Fibroblast of skin of right quadriceps (primary cell): ENCODE results near the gene LINGO1.

Experiments used
- DNase-seq: peaks from one replicate; pipeline ENCODE4 v3.0.0-alpha.2; 2013

The LINGO1 gene

DNA sequence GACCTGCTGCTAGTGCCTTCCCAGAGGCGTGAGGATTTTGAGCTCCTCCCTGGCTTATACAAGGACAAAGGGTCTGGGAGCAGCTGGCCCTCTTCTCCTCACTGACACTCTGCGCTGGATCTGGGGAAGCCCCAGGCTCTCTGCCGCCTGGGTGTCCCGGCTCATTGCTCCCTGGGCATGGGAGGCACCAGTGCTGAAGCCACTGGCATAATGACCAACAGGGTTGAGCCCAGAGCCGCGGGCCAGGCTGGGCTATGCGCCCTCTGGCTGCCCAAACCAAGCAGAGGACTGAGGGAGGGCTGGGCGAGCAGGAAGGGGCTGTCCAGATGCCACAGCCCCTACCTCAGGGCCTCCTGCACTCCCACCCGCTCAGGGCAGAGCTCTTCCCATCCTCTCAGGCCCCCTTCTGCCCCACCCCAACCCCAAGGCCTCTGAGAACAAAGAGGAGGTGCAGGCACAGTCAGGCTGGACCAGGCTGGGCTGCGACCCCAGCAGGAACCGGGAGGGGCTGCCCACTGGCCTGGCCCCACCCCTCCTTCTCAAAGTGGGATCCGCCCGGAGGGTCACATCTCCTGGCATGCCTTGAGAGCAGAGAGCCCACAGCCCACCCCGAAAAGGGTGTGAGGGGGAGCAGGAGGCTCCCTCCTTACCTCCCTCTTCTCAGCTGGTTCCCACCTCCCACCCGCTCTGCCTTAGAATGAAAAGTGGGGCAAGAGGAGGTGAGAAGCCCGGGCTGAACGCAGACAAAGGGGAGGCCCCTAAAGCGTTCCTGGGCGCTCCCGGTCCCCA is 1.6 kb downstream of the LINGO1 start:
- DNase-seq: no peak

DNA sequence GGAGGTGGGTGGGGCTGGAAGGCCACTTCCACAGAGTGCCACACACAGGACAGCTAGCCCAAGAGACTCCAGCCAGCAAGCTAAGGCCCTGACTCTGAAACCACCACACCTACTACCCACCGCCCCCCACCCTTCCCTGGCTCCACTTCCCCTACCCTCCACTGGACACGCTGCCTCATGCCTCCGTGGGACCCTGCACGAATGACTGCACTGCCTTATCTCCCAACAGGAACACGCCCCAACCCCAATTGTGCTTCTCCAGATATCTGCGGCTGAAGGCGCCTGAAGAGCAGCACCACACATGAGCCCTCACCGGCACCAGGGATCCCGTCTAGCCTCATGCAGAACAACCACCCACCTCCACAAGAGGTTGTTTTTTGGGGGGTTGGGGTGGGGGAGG is 2.7 kb downstream of the LINGO1 start:
- DNase-seq: no peak

- DNase-seq: no peak
Observed at GRCh38 chr15:77629070-77630030, 3.4 kb downstream of the LINGO1 start.

DNA sequence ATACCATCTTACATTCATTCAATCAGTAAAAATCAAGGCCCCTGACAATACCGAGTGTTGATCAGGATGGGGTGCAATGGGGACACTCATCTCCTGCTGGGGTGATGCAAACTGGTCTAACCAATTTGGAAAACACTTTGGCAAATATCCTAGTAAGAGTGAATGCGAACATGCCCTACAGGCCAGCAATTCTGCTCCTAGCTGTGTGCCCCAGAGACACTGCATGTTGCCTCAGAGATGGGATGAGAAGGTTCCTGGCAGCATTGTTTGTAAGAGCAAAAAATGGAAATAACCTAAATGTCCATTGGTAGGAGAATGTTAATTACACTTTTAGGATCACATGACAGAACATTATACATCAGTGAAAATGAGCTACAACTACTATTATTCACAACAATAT is 4.7 kb downstream of the LINGO1 start:
- DNase-seq: no peak

- DNase-seq: no peak
Observed at GRCh38 chr15:77627581-77627980, 5.1 kb downstream of the LINGO1 start.

DNA sequence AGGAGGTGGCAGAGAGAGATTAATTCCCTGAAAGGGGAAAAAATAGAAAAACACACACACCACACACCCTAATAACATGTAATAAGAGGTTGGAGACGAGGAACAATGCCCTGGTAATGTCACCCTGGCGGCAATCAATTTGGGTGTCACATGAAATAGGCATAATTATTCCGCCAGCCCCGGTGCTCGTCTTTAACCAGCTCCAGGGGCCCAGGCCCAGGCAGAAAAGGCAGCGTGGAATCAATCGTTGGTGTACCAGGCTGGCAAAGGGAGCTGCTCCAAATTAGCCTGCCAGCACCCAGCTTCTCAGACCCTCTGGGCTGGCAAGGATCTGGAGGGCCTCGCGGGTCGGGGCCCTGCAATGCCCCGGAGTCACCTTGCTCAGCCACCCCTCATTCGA is 5.6 kb downstream of the LINGO1 start:
- DNase-seq: no peak

DNA sequence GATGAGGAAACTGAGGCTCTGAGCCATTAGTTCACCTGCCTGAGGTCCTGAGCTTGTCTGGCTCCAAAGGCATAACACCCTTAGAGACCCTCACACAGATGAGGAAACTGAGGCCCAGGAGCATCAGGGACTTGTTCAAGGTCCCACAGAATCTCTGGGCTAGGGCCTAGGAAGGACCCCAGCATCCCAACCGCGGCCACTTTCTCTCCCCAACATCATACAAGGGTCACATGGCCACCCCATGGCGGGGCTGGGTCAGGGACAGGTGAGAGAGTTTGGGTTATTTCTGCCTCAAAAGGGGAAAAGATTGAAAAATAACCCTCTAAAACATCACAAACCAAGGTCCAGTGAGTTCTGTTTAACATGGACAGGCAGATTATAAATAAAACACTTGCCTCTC is 6.7 kb downstream of the LINGO1 start:
- no peak for DNase-seq

GRCh38 chr15:77625376-77625775 is 7.3 kb downstream of the LINGO1 start:
- DNase-seq: no peak

- no peak for DNase-seq
Observed at GRCh38 chr15:77624868-77625267, 7.8 kb downstream of the LINGO1 start.

DNA sequence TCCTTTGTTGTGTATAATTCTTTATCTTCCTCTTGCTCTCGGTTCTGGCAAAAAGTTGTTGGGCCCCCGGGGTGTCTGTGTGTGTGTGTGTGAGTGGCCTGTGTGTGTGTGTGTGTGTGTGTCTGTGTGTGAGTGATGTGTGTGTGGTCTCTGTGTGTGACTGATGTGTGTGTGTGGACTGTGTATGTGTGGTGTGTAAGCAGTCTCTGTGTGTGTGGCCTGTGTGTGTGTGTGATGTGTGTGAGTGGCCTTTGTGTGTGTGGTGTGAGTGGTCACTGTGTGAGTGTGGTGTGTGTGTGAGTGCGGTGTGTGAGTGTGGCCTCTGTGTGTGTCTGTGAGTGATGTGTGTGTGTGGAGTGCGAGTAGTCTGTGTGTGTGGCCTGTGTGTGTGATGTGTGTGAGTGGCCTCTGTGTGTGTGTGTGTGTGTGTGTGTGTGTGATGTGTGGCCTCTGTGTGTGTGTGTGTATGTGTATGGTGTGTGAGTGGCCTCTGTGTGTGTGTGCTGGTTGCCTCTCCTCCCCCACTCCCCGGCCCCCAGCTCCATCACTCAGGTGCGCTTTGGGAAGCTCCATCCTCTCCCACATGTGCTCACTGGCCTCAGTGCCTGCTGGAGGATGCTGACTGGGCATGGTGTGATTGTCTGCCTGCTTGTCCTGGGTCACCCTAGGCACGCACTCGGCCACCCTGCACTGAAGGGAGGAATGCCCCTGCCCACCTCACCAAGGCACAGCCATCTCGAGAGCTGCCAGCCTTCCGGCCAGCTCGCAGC is 8.8 kb downstream of the LINGO1 start:
- no peak for DNase-seq

DNA sequence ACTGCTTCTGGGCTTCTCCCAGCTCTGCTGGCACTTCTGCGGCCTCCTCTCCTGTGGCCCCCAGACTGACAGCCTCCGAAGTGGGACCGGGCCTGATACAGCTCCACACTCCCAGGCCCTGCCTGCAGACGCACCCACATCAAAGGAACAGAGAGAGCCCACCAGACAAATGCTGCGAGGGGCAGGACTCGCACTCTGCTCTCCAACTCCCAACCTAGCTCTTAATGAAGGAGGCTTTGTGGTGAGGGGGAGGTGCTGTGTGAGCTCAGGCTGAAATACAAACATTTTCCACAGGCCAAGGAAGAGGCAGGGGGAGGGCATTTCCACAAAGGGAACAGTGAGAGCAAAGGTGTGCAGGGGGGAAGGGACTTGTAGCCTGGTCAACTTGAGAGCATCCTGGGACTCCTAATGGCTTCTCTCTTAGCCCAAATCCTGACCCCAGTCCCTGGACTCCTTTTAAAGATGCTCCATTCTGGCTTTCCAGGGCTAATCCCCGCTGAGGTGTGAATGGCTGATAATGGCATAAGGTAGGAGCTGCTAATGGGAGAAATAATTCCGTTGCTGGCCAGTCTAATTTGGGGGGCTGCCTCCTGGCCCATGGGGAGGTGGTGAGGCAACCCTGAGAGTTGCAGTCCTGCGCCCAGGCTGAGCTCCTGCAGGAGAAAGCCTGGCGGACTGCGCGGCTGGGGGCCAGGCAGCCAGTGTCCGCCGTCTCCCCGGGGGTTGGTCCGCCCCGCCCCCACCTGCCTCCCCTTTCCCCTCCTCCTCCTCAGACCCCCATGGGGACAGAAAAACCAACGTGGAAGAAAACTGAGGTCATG is 9.6 kb downstream of the LINGO1 start:
- no peak for DNase-seq

DNA sequence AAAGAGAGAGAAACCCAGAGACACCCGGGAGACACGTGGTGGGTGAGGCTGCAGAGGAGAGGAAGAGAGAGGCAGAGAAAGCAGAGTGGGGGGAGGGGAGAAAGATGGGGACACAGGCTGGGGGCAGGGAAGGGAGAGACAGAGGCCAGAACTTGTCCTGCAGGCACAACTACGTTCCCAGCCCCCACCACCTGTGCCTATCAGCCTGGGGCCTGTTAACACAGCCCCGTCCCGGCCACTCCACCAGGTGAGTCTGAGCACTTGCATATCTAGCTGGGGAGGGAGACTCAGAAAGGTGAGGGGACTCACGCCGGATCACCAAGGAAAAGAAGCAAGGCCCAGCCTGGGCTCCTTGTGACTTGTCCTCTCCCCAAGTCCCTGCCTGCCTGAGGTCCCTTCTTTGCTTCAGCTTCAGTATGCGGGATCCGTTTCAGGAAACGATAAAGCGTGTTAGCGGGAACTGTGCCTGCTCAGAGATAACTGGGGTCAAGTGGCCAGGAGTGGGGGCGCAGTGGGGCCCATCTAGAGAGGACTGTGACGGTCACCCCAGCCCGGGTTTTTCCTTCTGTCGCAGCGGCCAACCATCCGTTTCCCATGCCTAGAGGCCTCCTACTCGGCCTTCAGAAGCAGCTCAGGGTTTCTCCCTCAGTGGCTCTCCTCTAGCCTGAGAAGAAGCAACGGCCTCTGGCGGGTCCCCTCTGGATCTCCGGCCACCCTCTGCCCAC is 10.3 kb downstream of the LINGO1 start:
- no peak for DNase-seq

DNA sequence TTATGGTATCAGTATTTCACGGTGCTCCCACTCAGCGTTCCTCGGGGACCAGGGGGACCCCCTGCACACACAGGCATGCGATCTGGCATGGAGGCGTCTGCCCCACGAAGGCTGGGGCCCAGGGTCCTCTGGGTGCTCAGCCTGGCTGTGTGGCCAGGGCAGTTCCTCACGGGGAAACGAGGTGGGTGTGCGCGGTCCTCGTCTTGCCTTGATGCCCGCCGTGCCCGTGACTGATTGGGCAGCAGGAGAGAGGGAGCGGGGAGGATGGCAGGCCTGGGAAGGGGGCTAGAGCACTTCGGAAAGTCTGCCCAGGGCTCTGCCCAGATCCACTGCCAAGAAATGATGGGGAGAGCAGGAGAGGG is 10.9 kb downstream of the LINGO1 start:
- DNase-seq: no peak

DNA sequence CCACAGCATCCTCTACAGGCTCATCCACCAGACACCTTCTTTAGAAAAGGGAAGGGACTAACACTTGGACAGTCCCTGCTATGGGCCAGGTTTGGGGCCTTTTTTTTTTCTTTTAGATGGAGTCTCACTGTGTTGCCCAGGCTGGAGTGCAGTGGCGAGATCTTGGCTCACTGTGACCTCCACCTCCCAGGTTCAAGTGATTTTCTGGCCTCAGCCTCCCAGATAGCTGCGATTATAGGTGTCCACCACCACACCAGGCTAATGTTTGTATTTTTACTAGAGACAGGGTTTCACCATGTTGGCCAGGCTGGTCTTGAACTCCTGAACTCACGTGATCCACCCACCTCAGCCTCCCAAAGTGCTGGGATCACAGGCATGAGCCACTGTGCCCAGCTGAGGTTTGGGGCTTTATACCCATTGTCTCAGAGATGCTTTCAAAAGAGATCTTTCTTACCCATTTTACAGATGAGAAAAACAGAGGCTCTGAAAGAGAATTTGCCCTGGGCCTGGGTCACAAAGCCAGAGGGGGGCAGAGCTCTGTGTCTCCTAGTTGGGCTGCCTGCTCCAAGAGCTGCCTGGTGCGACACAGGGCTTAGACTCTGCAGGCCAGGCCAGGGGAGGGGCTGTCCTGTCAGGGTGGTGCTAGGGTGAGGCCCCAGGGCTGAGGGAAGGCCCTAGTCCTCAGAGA is 11.6 kb downstream of the LINGO1 start:
- no peak for DNase-seq

DNA sequence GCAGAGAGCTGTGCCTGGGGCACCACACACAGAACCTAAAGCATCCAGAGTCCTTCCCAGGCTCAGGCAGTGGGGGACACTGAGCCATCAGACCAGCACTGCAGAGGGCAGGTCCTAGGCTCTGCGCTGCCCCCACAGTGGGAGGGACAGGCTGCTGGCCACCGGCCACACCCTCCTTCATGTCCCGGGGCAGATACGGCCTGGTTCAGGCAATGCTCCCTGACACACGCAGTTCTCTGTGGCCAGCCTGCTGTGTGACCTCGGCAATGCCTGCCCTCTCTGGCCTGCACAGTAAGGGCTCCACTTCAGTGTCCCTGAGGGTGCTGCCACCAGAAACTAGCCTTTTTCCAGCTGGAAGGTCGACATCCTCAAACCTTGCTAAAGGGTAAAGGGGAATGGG is 12.4 kb downstream of the LINGO1 start:
- DNase-seq: no peak

GRCh38 chr15:77619883-77620282 is 12.8 kb downstream of the LINGO1 start:
- DNase-seq: no peak

GRCh38 chr15:77617476-77618230 is 15.1 kb downstream of the LINGO1 start:
- no peak for DNase-seq

DNA sequence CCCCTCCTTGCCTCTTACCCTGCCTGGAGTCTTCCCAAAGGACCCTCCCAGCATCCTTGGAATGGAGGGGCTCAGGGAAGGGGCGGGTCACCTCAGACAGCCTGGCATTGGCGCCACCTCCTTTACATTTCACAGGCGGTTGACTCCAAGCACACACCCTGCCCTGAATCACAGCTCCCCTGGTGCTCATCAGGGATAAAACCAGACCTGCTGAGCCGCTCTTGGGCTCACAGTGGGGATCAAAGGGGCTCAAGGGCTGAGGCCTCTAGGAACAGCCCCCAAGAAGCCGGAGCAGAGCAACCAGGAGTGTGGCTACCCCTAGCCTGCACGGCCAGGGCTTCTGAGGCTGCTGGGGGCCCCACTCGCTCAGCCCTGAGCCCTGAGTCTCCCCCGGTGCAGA is 16.6 kb downstream of the LINGO1 start:
- no peak for DNase-seq

- no peak for DNase-seq
Observed at GRCh38 chr15:77615472-77615871, 17.2 kb downstream of the LINGO1 start.

- no peak for DNase-seq
Observed at GRCh38 chr15:77614251-77614806, 18.4 kb downstream of the LINGO1 start.
